Activated naive CD8-positive, alpha-beta T cell treated with anti-CD3 and anti-CD28 coated beads for 36 hours (primary cell): ENCODE measurements around the gene ADAMTS13. TPM values are rescaled to one million over a fixed set of nuclear protein-coding genes. Genes with fewer than 3 reads are reported as not detected.

Source experiments
- DNase-seq: peaks from one replicate; pipeline ENCODE4 v3.0.0; 2021
- H3K27ac Mint-ChIP-seq: one replicate; pipeline ENCODE4 v1.8.0; 2022; ENCODE audit warnings: mild to moderate bottlenecking, moderate library complexity, mixed read lengths
- H3K27me3 Mint-ChIP-seq: one replicate; pipeline ENCODE4 v1.8.0; 2022; ENCODE audit warnings: mild to moderate bottlenecking, mixed read lengths
- H3K36me3 Mint-ChIP-seq: one replicate; pipeline ENCODE4 v1.8.0; 2021; ENCODE audit warnings: mild to moderate bottlenecking, mixed read lengths
- H3K4me1 Mint-ChIP-seq: one replicate; pipeline ENCODE4 v1.8.0; 2021; ENCODE audit warnings: mixed read lengths
- H3K4me3 Mint-ChIP-seq: one replicate; pipeline ENCODE4 v1.8.0; 2022; ENCODE audit warnings: mild to moderate bottlenecking, moderate library complexity, mixed read lengths
- H3K9me3 Mint-ChIP-seq: one replicate; pipeline ENCODE4 v1.8.0; 2022; ENCODE audit warnings: mixed read lengths
- total RNA-seq, 2 experiments: library from RNA; stranded (reverse); gene quantifications; one replicate each; pipeline ENCODE4 v1.2.3, GENCODE V29; 2021

The ADAMTS13 gene
- total RNA-seq, 2 experiments from 2014 or later: 1.0 to 1.5 TPM

DNA sequence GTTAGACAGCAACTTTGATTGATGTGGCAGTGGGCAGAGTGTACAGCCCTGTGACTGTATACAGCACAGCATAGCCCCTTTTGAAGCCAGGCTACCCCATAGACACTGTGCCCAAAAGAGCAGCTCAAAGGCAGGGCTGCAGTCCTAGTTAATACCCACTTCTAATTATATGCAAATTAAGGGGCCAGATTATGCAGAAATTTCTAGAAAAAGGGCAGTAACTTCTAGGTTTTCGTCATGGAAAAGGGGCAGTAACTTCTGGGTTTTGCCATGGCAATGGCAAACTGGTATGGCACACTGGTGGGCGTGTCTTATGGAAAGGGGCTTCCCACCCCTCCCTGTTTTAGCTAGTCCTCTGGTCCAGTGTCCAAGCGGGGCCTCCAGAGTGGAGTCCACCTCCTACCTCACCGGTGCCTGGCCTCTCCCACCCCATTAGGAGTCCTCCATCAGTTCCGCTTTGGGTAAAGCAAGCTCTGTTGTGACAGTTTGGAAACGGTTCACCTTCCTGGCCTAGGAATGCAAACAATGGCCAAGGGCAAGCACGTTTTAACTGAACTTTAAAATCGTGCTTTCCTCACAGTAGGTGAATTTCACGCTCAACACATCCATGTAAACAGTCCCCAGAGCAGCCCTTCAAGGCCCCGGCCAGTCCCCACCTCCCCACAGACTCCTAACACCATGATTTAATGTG is 5.6 kb downstream of the ADAMTS13 start:
- Mint-ChIP-seq H3K4me3 (peak overlapping the region; percentile 20), H3K27ac (no peak overlapping the region), H3K4me1 (peaks cover 2% of the 10 kb centered on the region), H3K36me3 (no peaks in the 10 kb centered on the region), H3K9me3 (no peaks in the 10 kb centered on the region), H3K27me3 (peaks cover 45% of the 10 kb centered on the region)
- DNase-seq: no peak

DNA sequence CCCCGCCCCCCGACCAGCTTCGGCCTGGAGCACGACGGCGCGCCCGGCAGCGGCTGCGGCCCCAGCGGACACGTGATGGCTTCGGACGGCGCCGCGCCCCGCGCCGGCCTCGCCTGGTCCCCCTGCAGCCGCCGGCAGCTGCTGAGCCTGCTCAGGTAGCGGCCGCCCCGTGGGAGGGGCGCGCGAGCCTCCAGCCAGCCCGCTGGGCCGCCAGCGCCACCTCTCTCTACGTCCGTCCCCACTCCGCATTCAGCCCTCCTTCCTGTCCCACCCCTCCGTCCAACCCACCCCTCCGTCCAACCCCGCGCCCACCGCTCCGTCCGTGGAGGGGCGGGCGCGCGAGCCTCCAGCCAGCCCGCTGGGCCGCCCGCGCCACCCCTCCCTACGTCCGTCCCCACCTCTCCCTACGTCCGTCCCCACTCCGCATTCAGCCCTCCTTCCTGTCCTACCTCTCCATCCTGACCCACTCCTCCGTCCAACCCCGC is 6.5 kb downstream of the ADAMTS13 start:
- H3K36me3 Mint-ChIP-seq: no peaks in the 10 kb centered on the region
- H3K27me3 Mint-ChIP-seq: peaks cover 45% of the 10 kb centered on the region
- peaks cover 2% of the 10 kb centered on the region for H3K4me1 Mint-ChIP-seq
- H3K4me3 Mint-ChIP-seq: no peak overlapping the region
- no peak overlapping the region for H3K27ac Mint-ChIP-seq
- no peaks in the 10 kb centered on the region for H3K9me3 Mint-ChIP-seq
- DNase-seq: peak; percentile 12

DNA sequence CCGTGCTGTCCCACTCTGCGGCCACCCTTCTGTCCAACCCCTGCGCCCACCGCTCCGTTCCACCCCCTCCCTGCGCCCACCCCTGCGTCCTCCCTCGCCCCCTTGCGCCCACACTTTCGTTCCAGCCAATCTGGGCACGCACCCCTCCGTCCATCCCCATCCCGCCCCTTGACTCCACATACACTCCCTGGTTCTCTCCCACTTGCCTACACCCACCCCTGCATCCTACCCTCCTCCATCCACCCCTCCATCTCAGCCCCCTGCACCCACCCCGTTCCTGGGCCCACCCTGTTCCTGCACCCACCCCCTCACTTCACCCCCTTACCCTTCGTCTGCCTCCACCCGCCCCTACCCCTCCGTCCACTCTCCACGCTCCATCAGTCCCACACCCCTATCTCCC is 7.0 kb downstream of the ADAMTS13 start:
- H3K4me1 Mint-ChIP-seq: peaks cover 2% of the 10 kb centered on the region

DNA sequence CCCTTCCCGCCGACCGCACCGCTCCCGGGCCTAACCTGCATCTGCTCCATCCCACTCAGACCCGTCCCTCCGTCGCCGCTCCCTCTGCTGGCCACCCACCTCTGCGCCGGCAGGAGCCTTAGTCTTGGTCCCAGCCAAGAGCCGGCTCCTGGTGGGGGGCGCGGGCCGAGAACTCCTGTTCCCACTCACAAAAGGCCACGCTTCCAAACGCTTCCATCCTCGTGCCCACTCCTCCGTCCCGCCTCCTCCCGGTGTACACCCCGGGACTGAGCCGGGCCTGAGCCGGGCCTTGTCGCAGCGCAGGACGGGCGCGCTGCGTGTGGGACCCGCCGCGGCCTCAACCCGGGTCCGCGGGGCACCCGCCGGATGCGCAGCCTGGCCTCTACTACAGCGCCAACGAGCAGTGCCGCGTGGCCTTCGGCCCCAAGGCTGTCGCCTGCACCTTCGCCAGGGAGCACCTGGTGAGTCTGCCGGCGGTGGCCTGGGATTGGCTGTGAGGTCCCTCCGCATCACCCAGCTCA is 7.5 kb downstream of the ADAMTS13 start:
- Mint-ChIP-seq H3K4me1 (peaks cover 2% of the 10 kb centered on the region), H3K27me3 (peaks cover 45% of the 10 kb centered on the region), H3K27ac (no peak overlapping the region), H3K36me3 (no peaks in the 10 kb centered on the region), H3K9me3 (no peaks in the 10 kb centered on the region), H3K4me3 (peak overlapping the region; percentile 51)
- peak; percentile 16 for DNase-seq

More for the DNA sequence above, 7.0 kb downstream of the ADAMTS13 start:
- H3K4me3 Mint-ChIP-seq: no peak overlapping the region
- no peak overlapping the region for H3K27ac Mint-ChIP-seq
- no peaks in the 10 kb centered on the region for H3K36me3 Mint-ChIP-seq
- peaks cover 45% of the 10 kb centered on the region for H3K27me3 Mint-ChIP-seq
- no peak for DNase-seq
- no peaks in the 10 kb centered on the region for H3K9me3 Mint-ChIP-seq

DNA sequence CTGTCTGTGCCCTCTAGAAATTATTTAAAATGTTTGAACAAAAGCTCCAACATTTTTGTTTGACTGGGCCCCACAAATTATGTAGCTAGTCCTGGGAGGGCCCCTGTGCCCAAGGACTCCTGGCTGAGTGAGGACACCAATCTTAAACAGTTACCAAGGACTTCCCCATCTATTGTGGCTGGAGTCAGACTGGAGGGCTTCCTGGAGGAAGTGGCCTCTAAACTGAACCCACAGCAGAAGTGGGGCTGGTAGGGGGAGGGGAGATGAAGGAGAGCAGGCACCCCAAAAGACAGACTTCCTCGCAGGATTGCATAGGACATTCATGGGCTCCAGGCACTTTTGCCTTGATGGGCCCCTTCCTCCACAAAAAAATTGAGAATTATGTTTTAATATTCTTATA is 8.1 kb downstream of the ADAMTS13 start:
- no peak for DNase-seq
- no peaks in the 10 kb centered on the region for H3K9me3 Mint-ChIP-seq
- H3K27ac Mint-ChIP-seq: no peak overlapping the region
- no peak overlapping the region for H3K4me3 Mint-ChIP-seq
- no peaks in the 10 kb centered on the region for H3K36me3 Mint-ChIP-seq
- H3K4me1 Mint-ChIP-seq: peaks cover 2% of the 10 kb centered on the region
- H3K27me3 Mint-ChIP-seq: peaks cover 42% of the 10 kb centered on the region

DNA sequence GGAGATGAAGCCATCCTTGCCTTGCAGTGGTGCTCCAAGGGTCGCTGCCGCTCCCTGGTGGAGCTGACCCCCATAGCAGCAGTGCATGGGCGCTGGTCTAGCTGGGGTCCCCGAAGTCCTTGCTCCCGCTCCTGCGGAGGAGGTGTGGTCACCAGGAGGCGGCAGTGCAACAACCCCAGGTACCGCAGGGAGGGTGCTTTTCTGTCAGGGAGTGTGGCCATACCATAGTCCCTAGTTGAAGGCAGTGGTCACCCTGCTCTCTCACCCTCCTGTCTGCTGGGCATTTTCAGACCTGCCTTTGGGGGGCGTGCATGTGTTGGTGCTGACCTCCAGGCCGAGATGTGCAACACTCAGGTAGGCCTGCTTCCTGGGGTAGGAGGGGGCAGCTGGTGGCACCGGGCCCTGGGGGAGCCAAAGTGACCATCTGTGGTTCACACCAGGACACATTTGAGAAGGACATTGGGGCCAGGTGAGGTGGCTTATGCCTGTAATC is 11.2 kb downstream of the ADAMTS13 start:
- no peak for DNase-seq

DNA sequence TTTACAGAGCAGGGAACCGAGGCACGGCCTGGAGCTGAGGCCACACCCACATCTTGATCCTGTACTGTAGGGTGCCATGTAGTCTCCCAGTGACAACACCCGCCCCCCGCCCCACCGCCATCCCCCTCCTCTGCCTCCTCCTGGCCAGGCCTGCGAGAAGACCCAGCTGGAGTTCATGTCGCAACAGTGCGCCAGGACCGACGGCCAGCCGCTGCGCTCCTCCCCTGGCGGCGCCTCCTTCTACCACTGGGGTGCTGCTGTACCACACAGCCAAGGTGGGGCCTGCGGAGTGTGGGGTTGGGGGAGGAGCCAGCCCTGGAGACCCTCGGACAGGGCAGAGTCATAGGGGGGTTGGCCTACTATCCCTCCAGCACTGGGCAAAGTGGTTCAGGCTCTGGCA is 14.5 kb downstream of the ADAMTS13 start:
- Mint-ChIP-seq H3K4me3 (no peak overlapping the region), H3K27ac (no peak overlapping the region), H3K27me3 (no peaks in the 10 kb centered on the region), H3K36me3 (no peaks in the 10 kb centered on the region), H3K4me1 (peaks cover 4% of the 10 kb centered on the region), H3K9me3 (no peaks in the 10 kb centered on the region)
- DNase-seq: no peak

More for the DNA sequence above, 11.2 kb downstream of the ADAMTS13 start:
- Mint-ChIP-seq H3K36me3 (no peaks in the 10 kb centered on the region), H3K27ac (no peak overlapping the region), H3K9me3 (no peaks in the 10 kb centered on the region), H3K4me1 (no peaks in the 10 kb centered on the region), H3K4me3 (no peak overlapping the region), H3K27me3 (peaks cover 15% of the 10 kb centered on the region)

DNA sequence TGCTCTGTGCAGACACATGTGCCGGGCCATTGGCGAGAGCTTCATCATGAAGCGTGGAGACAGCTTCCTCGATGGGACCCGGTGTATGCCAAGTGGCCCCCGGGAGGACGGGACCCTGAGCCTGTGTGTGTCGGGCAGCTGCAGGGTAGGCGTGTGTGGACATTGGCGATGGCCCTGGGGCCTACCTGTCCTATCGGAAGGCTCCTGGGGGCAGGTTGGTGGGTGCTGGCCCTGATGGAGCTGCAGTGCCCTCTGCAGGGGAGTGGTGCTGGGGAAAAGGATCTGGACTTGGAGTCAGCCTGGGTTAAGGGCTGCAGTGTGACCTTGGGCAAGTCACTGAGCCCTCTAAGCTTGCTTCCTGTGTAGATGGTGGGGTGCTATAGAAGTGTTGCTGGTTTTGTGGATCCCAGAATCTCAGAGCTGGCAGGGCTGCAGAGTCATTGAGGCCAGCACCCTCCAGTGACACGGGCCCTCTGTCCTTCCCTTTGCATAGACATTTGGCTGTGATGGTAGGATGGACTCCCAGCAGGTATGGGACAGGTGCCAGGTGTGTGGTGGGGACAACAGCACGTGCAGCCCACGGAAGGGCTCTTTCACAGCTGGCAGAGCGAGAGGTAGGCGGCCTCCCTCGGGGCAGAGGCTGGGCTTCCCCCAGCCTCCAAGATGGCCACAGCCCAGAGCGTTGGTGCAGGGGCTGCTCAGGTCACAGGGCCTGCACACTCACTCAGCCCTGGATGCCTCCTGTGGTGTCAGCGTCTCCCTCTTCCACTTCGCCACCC is 15.8 kb downstream of the ADAMTS13 start:
- no peak for DNase-seq
- Mint-ChIP-seq H3K36me3 (no peaks in the 10 kb centered on the region), H3K4me1 (peaks cover 4% of the 10 kb centered on the region), H3K27me3 (no peaks in the 10 kb centered on the region), H3K4me3 (no peak overlapping the region), H3K27ac (no peak overlapping the region), H3K9me3 (no peaks in the 10 kb centered on the region)

DNA sequence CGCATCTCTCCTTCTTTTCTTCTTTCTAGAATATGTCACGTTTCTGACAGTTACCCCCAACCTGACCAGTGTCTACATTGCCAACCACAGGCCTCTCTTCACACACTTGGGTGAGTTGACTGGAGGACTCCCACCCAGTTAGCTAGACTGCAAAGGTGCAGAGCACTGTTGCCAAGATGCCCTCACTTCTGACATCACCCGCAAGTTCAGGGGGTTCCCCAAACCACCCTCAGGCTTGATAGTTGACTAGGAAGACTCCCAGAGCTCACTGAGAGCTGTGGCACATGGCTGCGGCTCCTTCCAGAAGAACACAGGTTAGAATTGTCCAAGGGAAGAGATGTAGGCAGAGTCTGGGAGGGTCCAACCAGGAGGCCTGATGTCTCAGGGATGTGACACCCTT is 17.2 kb downstream of the ADAMTS13 start:
- Mint-ChIP-seq H3K4me3 (no peak overlapping the region), H3K4me1 (peaks cover 4% of the 10 kb centered on the region), H3K27ac (peak overlapping the region; percentile 25), H3K36me3 (no peaks in the 10 kb centered on the region), H3K9me3 (no peaks in the 10 kb centered on the region), H3K27me3 (no peaks in the 10 kb centered on the region)
- DNase-seq: no peak

DNA sequence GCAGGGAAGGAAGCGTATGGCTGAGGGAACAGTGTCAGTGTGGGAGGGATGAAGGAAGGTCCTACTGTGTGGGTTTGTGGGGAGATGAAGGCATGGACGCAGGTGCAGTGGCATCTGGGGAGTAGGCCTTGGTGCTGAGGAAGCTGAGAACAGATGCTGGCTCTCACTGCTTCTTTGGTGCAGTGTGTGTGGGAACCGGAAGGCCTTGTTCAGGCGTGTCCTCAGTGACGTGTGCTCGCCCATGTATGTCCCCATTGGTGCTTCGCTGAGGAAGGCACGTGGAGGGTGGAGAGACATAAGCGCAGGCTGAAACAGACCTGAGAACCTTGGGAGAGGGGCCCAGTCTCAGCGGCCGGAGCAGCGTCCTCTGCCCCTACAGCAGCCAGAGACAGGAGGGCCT is 18.7 kb downstream of the ADAMTS13 start:
- no peak overlapping the region for H3K27ac Mint-ChIP-seq
- no peaks in the 10 kb centered on the region for H3K9me3 Mint-ChIP-seq
- H3K36me3 Mint-ChIP-seq: no peaks in the 10 kb centered on the region
- no peak for DNase-seq
- no peak overlapping the region for H3K4me3 Mint-ChIP-seq
- H3K4me1 Mint-ChIP-seq: peaks cover 4% of the 10 kb centered on the region
- no peaks in the 10 kb centered on the region for H3K27me3 Mint-ChIP-seq

DNA sequence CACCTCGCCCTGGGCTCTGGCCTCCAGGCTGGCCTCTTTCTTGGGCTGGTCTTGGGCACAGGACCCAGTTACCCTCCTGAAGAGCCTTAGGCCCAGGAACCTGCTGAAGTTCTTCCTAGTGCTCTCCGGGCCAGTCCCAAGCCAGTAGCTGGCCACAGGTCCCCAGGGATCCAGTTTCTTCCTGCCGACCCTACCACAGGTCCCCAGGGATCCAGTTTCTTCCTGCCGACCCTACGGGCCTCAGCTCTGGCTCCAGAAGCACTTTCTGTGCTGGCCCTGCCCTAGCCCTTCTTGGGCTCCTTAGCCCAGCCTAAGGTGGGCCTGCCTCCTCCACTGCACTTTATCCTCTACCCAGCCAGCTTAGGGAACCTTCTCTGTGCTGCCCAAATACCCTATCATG is 19.4 kb downstream of the ADAMTS13 start:
- no peak for DNase-seq
- H3K36me3 Mint-ChIP-seq: no peaks in the 10 kb centered on the region
- H3K27me3 Mint-ChIP-seq: no peaks in the 10 kb centered on the region
- H3K9me3 Mint-ChIP-seq: no peaks in the 10 kb centered on the region
- H3K4me1 Mint-ChIP-seq: peaks cover 4% of the 10 kb centered on the region
- H3K4me3 Mint-ChIP-seq: no peak overlapping the region
- no peak overlapping the region for H3K27ac Mint-ChIP-seq

DNA sequence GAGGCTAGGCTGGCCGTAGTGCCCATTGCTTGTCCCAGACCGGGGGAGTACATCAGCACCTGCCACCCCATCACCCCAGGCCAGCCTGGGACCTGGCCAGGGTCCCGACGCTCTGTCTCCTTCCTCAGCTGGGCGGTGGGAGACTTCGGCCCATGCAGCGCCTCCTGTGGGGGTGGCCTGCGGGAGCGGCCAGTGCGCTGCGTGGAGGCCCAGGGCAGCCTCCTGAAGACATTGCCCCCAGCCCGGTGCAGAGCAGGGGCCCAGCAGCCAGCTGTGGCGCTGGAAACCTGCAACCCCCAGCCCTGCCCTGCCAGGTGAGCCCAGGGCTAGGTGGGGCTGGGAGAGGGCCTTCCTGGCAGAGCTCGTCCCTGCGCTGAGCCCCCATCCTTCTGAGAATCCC is 21.1 kb downstream of the ADAMTS13 start:
- Mint-ChIP-seq H3K27me3 (no peaks in the 10 kb centered on the region), H3K27ac (no peak overlapping the region), H3K4me1 (peaks cover 4% of the 10 kb centered on the region), H3K9me3 (no peaks in the 10 kb centered on the region), H3K4me3 (no peak overlapping the region), H3K36me3 (no peaks in the 10 kb centered on the region)
- no peak for DNase-seq

DNA sequence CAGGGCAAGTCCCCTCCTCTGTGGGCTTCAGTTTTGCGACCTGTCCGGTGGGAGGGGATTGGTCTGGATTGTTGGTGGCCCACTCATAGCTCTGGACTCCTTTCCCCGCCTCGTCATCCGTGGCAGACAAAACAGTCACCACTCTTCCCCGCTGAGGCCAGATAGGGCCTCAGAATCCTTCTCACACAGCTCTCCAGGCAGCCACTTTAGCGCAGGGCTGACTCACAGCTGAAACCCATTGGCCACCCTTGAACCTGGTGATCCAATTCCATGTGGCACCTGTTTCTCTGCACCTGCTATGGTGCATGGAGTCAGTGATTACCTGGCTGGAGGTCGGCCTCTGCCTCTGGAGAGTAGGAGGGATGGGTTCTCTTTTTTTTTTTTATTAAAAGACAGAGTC is 21.8 kb downstream of the ADAMTS13 start:
- H3K27ac Mint-ChIP-seq: no peak overlapping the region
- no peaks in the 10 kb centered on the region for H3K27me3 Mint-ChIP-seq
- no peaks in the 10 kb centered on the region for H3K36me3 Mint-ChIP-seq
- H3K4me1 Mint-ChIP-seq: peaks cover 4% of the 10 kb centered on the region
- no peaks in the 10 kb centered on the region for H3K9me3 Mint-ChIP-seq
- no peak overlapping the region for H3K4me3 Mint-ChIP-seq
- DNase-seq: no peak

DNA sequence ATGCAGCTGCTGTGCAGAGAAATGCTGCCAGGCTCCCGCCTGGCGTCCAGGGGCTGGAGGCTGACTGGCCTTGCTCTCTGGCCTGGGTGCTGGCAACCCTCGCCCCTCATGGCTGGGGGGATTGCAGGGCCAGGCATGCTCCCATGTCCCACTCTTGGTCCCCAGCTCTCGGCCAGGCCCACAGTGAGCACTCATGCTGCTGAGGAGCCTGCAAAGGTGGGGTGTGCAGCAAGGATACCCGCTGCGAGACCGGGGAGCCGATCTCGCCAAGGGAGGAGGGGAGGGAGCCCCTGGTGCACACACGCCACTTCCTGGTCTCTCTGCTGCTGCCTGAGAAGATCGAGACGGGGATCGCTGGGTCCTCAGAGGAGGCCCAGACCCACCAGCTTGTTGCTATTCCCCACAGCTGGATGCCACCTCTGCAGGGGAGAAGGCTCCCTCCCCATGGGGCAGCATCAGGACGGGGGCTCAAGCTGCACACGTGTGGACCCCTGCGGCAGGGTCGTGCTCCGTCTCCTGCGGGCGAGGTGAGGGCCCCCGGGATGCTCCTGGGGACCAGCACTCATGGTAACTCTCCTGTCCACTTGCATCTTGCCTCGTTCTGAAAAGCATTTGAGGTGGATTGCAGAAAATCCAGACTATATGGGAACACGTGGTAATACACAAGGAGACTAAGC is 23.3 kb downstream of the ADAMTS13 start:
- DNase-seq: no peak
- Mint-ChIP-seq H3K27me3 (no peaks in the 10 kb centered on the region), H3K9me3 (no peaks in the 10 kb centered on the region), H3K4me3 (no peak overlapping the region), H3K4me1 (no peaks in the 10 kb centered on the region), H3K36me3 (no peaks in the 10 kb centered on the region), H3K27ac (no peak overlapping the region)

DNA sequence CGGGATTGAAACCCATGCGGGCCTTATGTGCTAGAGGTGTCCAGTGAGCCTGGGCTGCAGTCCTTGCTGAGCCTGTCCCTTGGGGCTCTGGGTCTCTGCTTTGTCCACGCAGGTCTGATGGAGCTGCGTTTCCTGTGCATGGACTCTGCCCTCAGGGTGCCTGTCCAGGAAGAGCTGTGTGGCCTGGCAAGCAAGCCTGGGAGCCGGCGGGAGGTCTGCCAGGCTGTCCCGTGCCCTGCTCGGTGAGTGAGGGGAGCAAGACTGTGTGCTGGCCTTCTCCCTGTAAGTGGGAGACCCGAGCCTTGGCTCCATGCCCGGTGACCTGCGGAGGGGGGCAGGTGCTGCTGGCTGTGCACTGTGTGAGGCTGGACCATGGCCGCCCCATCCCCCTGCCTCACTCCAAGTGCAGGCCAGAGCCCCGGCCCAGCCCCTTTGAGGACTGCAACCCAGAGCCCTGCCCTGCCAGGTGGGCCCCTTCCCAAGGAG is 26.4 kb downstream of the ADAMTS13 start:
- no peaks in the 10 kb centered on the region for H3K9me3 Mint-ChIP-seq
- H3K4me3 Mint-ChIP-seq: no peak overlapping the region
- H3K4me1 Mint-ChIP-seq: no peaks in the 10 kb centered on the region
- DNase-seq: no peak
- no peak overlapping the region for H3K27ac Mint-ChIP-seq
- H3K36me3 Mint-ChIP-seq: no peaks in the 10 kb centered on the region
- no peaks in the 10 kb centered on the region for H3K27me3 Mint-ChIP-seq
